Activated CD4-positive, CD25-positive, alpha-beta regulatory T cell treated with anti-CD3 and anti-CD28 coated beads, Interleukin-2, amount 50 U/mL, for 16 hours (primary cell): ENCODE measurements around the gene IL3.

Source experiments
- DNase-seq: peaks from one replicate; pipeline ENCODE4 v3.0.0-alpha.2; 2020; ENCODE audit warnings: low read depth, low spot score

IL3 gene

GRCh38 chr5:132056610-132057497 lies 3.6 kb upstream of the IL3 start:
- DNase-seq = no peak

- no peak for DNase-seq
Measured at GRCh38 chr5:132057498-132058255, 2.8 kb upstream of the IL3 start.

GRCh38 chr5:132058646-132059042 lies 1.8 kb upstream of the IL3 start:
- no peak for DNase-seq

DNA sequence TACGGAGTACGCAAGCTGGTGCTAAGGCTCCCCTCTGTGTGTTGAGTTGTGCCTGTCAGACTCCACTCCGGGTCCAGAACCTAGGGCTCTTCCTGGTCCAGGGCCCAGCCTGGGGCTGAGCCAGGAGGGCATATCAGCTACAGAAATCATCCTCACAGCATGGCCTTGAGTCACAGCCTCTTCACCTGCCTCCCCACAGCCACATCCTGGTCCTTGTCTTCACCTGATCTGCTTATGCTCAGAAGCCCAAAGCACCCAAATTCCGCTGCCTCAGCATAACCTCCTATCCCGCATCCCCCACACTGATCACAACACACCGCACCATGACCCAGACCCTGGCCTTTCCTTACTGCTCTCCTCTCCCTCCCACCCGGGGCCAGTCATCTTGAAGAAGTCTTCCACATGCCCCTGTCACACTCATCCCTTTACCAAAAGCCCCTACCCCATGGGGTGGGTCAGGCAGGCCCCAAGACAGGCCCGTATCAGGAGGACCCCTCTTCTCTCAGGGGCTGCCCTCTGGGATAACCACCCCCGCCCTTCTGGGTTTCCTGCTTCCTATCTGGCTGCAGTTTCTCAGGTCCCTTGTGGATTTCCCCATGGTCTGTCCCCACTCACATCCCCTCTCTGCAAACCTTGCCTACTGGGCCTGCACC lies 1.3 kb upstream of the IL3 start:
- DNase-seq = no peak

DNA sequence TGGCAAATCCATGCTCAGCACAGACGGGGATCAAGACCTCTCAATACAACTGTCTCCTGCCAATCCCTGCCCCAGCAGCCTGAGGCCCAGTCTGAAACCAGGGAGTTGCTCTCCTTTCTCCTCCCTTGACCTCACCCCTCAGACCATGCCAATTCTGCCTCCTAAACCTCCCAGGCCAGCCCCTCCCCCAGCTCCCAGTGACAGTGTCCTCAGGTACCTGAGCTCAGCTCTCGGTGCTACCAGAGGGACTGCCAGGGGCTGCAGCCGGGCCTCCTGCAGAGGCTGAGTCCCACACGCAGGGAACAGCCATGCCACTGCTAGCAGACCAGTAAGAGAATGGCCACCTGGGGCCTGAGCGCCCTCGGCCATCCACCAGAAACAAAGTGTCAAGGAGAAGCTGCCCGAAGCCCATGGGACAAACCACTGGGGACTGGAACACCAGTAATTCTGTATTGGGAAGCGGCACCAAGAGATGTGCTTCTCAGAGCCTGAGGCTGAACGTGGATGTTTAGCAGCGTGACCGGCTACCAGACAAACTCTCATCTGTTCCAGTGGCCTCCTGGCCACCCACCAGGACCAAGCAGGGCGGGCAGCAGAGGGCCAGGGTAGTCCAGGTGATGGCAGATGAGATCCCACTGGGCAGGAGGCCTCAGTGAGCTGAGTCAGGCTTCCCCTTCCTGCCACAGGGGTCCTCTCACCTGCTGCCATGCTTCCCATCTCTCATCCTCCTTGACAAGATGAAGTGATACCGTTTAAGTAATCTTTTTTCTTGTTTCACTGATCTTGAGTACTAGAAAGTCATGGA lies 557 bp upstream of the IL3 start:
- DNase-seq = no peak

GRCh38 chr5:132063090-132063911 lies 2.8 kb downstream of the IL3 start:
- peak; percentile 49 for DNase-seq

DNA sequence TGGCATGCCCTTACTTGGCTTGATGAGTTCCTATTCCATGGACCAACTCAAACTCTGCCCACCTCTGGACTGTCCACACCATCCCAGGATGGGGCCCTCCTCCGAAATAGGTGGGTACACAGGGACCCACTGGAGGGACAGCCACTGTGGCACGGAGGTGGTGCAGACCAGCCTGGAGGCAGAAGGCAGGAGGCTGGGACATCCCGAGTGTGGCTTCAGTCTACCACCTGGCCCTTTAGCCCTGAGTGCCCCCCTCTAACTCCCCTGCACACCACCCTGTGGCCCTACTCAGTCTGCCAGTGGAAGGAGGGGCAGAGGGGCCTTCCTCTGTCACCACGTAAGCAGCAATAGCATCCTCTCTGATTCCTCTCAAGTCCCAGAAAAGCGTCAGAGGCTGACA lies 3.7 kb downstream of the IL3 start:
- no peak for DNase-seq

- DNase-seq = peak; percentile 57
Measured at GRCh38 chr5:132064738-132065331, 4.4 kb downstream of the IL3 start.

GRCh38 chr5:132065351-132065937 lies 5.0 kb downstream of the IL3 start:
- DNase-seq = no peak

- no peak for DNase-seq
Measured at GRCh38 chr5:132065951-132066701, 5.7 kb downstream of the IL3 start.

- DNase-seq = no peak
Measured at GRCh38 chr5:132066871-132067270, 6.4 kb downstream of the IL3 start.

DNA sequence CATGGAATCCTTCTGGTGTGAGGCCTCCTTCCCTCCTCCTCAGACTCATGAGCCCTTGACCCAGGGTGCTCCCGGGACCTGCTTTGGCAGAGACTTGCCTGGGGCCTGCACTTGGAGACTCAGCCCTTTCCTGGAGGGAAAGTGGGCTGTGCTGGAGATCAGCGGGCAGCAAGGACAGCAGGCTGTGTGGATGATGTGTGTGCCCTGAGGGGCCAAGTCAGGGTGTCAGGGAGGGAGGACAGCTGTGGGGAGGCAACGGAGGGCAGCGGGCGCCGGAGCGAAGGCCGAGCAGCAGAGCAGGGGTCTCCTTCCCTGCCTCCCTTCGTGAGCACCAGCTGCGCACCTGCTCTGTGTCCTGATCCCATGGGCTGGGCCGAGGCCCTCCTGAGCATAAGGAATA lies 7.0 kb downstream of the IL3 start:
- DNase-seq = no peak

GRCh38 chr5:132067941-132068808 lies 7.7 kb downstream of the IL3 start:
- no peak for DNase-seq

- DNase-seq = no peak
Measured at GRCh38 chr5:132069561-132069960, 9.1 kb downstream of the IL3 start.

DNA sequence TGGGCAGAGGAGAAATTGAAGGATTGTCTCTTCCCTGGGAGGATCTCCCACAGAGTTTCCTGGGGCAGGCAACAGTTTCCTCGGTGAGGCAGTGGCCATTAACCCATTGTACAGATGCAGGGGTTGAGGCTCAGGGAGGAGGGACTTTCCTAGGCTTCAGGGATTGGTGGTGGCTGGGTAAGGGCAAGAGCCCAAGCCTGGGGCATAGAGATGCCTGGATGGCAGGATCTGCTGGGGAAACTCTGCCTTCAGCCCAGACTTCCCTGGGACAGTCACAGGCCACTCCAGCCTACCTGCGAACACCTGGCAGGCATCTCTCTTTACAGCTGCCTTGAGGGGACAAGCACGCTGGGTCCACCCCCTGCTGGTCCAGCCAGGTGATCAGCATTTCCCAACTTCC lies 9.5 kb downstream of the IL3 start:
- DNase-seq = no peak

DNA sequence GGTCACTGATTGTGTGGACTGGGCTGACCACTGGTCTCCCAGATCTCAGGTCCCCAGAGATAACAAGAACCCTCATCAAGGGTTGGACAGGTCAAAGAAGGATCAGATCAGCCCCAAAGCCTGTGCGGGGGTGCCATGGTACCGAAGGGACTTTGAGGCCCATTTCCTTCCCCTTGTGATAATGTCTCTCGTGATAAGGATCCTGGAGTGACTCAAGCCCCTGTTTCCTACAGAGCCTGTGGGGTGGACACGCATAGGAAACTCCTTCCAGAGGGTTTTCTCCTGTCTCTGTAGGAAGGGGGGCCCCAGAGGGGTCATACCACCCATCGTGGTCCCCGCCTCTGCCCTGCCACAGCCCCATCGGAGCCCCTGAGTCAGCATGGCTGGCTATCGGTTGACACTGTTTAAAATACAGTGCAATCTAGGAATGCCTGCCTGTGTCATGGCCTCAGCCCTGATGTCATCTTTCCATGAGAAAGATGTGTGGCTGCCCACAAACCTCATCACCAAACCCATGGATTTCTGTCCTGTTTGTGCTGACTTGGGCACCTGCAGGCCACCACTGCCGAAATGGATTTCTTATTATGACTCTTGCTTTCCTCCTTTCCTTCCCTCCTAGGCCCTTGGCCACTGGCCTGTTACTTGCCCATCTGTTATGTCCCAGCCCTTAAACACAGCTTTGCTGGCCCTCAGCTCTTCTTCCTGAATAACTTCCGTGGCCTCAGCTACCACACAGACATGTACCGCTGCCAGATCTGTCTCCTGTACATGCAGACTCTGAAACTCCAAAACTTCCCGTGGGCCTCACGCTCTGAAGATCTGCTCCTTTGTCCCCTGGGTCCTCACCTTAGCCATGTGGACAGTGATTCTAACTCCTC lies 10.2 kb downstream of the IL3 start:
- no peak for DNase-seq

DNA sequence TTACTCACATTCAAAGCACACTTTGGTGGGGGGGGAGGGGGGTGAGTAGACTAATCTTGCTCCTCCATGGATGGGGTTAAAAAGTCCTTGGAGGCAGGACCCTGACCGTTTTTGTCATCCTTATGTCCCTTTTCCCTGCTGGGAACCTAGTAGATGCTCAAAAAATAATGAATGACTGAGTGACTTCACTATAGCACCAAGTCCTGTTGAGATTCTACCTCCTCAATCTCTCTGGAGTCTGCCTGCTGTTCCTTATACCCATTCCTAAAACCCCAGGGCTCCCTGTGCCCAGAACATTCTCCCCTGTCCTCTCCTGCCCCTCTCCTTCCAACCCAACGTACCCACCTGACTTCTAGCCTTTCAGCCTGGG lies 10.9 kb downstream of the IL3 start:
- no peak for DNase-seq
